ENCODE measurements around the gene GBX1. TPM values are rescaled to one million over a fixed set of nuclear protein-coding genes. Genes with fewer than 3 reads are reported as not detected.

Gene GBX1
- total RNA-seq, 1 donor from 2014 or later, result not detected

GRCh38 chr7:151173386-151174245, 6.1 kb upstream of the GBX1 start:
- DNase-seq (ENCODE audit: low read depth in 2 of 2), result no peak

- peak; percentile 69 to 81 for DNase-seq (ENCODE audit: low read depth in 2 of 2)
Observed at GRCh38 chr7:151172273-151173141, 5.0 kb upstream of the GBX1 start.

GRCh38 chr7:151168787-151169162, 1.3 kb upstream of the GBX1 start:
- no peak for DNase-seq (ENCODE audit: low read depth in 2 of 2)

GRCh38 chr7:151168003-151168786, 701 bp upstream of the GBX1 start:
- DNase-seq (ENCODE audit: low read depth in 2 of 2), result peak; percentile 20 to 39

- DNase-seq (ENCODE audit: low read depth in 2 of 2), result no peak
Observed at GRCh38 chr7:151166629-151167196, 781 bp downstream of the GBX1 start.

- no peak for DNase-seq (ENCODE audit: low read depth in 2 of 2)
Observed at GRCh38 chr7:151161757-151162156, 5.7 kb downstream of the GBX1 start.

GRCh38 chr7:151157645-151158329, 9.7 kb downstream of the GBX1 start:
- DNase-seq (ENCODE audit: low read depth in 2 of 2), result no peak

- no peak for DNase-seq (ENCODE audit: low read depth in 2 of 2)
Observed at GRCh38 chr7:151152643-151153513, 14.6 kb downstream of the GBX1 start.

GRCh38 chr7:151150388-151150787, 17.1 kb downstream of the GBX1 start:
- DNase-seq (ENCODE audit: low read depth in 2 of 2), result no peak

GRCh38 chr7:151148319-151149259, 18.9 kb downstream of the GBX1 start:
- no peak for DNase-seq (ENCODE audit: low read depth in 2 of 2)

GRCh38 chr7:151146761-151147160, 20.7 kb downstream of the GBX1 start:
- no peak for DNase-seq (ENCODE audit: low read depth in 2 of 2)

- DNase-seq (ENCODE audit: low read depth in 2 of 2), result no peak
Observed at GRCh38 chr7:151144387-151144786, 23.1 kb downstream of the GBX1 start.

GRCh38 chr7:151143261-151144015, 24.1 kb downstream of the GBX1 start:
- peak in 1 of 2 donors; percentile 37 for DNase-seq (ENCODE audit: low read depth in 2 of 2)

GRCh38 chr7:151142686-151143040, 24.8 kb downstream of the GBX1 start:
- DNase-seq (ENCODE audit: low read depth in 2 of 2), result no peak

GRCh38 chr7:151141855-151142685, 25.4 kb downstream of the GBX1 start:
- DNase-seq (ENCODE audit: low read depth in 2 of 2), result no peak

GRCh38 chr7:151141311-151141854, 26.1 kb downstream of the GBX1 start:
- no peak for DNase-seq (ENCODE audit: low read depth in 2 of 2)

GRCh38 chr7:151140826-151141225, 26.7 kb downstream of the GBX1 start:
- no peak for DNase-seq (ENCODE audit: low read depth in 2 of 2)

All from lung microvascular endothelial cell (primary cell).